Measurements from ENCODE around the gene CFAP100.

The CFAP100 gene

GRCh38 chr3:126413693-126414080 lies 19.0 kb downstream of the CFAP100 start:
- TF ChIP-seq EP300 (IDR thresholded peaks at IDR 0.05; ENCODE audit: borderline replicate concordance) (no peak), TEAD4 (IDR thresholded peaks at IDR 0.05) (no peak), EGR1 (IDR thresholded peaks at IDR 0.05) (no peak), NFIC (IDR thresholded peaks at IDR 0.05) (no peak), RAD21 (IDR thresholded peaks at IDR 0.05; ENCODE audit: low read depth) (no peak), MAX (IDR thresholded peaks at IDR 0.05) (no peak), CREB1 (IDR thresholded peaks at IDR 0.05; ENCODE audit: low read depth) (no peak)

DNA sequence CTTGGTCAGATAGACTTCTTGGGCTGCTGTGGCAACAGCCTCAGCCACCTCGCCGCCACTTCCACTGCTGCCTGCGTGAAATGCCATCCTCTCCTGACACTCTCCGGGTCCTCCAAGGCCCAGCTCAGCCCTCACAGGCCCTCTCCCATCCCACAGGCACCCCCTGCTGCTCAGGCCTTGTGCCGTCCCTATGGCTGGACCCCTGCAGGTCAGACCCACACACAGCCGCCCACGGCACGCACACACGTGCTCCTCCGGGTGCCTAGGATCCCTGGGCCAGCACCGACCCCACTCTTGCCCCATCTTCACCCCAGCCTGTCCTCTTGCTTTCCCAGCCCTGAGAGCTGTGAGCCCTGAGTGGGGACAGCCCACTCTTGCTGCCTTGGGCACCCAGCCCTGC lies 19.7 kb downstream of the CFAP100 start:
- TF ChIP-seq YY1 (IDR thresholded peaks at IDR 0.05; ENCODE audit: low read depth) (no peak), CEBPB (IDR thresholded peaks at IDR 0.05) (no peak), RAD21 (IDR thresholded peaks at IDR 0.05; ENCODE audit: low read depth) (no peak), MAX (IDR thresholded peaks at IDR 0.05) (no peak), EGR1 (IDR thresholded peaks at IDR 0.05) (no peak), CREB1 (IDR thresholded peaks at IDR 0.05; ENCODE audit: low read depth) (no peak), TAF1 (IDR thresholded peaks at IDR 0.05; ENCODE audit: low read depth) (no peak)
- TF ChIP-seq, protein P1, sequence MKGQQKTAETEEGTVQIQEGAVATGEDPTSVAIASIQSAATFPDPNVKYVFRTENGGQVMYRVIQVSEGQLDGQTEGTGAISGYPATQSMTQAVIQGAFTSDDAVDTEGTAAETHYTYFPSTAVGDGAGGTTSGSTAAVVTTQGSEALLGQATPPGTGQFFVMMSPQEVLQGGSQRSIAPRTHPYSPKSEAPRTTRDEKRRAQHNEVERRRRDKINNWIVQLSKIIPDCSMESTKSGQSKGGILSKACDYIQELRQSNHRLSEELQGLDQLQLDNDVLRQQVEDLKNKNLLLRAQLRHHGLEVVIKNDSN (IDR thresholded peaks at IDR 0.05) = no peak

DNA sequence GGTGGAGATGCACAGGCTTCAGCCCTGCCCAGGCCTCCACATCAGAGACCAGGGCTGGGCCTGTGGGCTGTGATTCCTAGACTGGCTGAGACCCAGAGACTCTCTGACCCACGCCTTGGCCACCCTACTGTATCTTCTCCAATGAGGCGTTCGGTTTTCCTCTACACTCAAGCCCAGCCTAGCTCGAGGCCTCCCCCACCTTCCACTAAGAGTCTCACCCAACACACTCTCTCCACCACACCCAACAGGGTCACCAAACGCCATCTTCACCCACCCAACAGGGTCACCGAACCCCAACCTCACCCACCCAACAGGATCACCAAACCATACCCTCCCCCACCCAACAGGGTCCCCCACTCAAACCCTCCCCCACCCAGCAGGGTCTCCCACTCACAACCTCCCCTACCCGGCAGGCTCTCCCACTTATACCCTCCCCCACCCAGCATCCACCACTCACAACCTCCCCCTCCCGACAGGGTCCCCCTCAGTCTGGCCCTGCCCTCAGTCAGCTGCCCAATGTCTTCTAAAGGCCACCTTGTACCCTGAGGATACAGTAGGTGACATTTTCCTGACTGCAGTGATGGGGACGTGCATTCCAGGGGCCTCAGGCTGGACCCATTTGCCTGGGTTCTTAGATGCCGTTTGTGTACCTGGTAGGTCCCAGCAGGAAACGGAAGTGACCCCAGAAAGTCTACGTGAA lies 20.4 kb downstream of the CFAP100 start:
- TF ChIP-seq MAX (IDR thresholded peaks at IDR 0.05) (no peak), TCF12 (IDR thresholded peaks at IDR 0.05; ENCODE audit: low read depth) (no peak), FOXM1 (IDR thresholded peaks at IDR 0.05; ENCODE audit: borderline replicate concordance, low read depth) (no peak), TEAD4 (IDR thresholded peaks at IDR 0.05) (no peak), EGR1 (IDR thresholded peaks at IDR 0.05) (no peak), CEBPB (IDR thresholded peaks at IDR 0.05) (no peak), TAF1 (IDR thresholded peaks at IDR 0.05; ENCODE audit: low read depth) (no peak), CREB1 (IDR thresholded peaks at IDR 0.05; ENCODE audit: low read depth) (no peak), NFIC (IDR thresholded peaks at IDR 0.05) (no peak), YY1 (IDR thresholded peaks at IDR 0.05; ENCODE audit: low read depth) (no peak), EP300 (IDR thresholded peaks at IDR 0.05; ENCODE audit: borderline replicate concordance) (no peak), RAD21 (IDR thresholded peaks at IDR 0.05; ENCODE audit: low read depth) (no peak), ZBTB7A (IDR thresholded peaks at IDR 0.05; ENCODE audit: low read depth) (no peak)
- TF ChIP-seq, protein P2, sequence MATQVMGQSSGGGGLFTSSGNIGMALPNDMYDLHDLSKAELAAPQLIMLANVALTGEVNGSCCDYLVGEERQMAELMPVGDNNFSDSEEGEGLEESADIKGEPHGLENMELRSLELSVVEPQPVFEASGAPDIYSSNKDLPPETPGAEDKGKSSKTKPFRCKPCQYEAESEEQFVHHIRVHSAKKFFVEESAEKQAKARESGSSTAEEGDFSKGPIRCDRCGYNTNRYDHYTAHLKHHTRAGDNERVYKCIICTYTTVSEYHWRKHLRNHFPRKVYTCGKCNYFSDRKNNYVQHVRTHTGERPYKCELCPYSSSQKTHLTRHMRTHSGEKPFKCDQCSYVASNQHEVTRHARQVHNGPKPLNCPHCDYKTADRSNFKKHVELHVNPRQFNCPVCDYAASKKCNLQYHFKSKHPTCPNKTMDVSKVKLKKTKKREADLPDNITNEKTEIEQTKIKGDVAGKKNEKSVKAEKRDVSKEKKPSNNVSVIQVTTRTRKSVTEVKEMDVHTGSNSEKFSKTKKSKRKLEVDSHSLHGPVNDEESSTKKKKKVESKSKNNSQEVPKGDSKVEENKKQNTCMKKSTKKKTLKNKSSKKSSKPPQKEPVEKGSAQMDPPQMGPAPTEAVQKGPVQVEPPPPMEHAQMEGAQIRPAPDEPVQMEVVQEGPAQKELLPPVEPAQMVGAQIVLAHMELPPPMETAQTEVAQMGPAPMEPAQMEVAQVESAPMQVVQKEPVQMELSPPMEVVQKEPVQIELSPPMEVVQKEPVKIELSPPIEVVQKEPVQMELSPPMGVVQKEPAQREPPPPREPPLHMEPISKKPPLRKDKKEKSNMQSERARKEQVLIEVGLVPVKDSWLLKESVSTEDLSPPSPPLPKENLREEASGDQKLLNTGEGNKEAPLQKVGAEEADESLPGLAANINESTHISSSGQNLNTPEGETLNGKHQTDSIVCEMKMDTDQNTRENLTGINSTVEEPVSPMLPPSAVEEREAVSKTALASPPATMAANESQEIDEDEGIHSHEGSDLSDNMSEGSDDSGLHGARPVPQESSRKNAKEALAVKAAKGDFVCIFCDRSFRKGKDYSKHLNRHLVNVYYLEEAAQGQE (IDR thresholded peaks at IDR 0.05; ENCODE audit: low read depth) = no peak
- TF ChIP-seq, protein P1 (IDR thresholded peaks at IDR 0.05) = no peak

- TF ChIP-seq CEBPB (IDR thresholded peaks at IDR 0.05) (no peak), ZBTB7A (IDR thresholded peaks at IDR 0.05; ENCODE audit: low read depth) (no peak), RAD21 (IDR thresholded peaks at IDR 0.05; ENCODE audit: low read depth) (no peak), NFIC (IDR thresholded peaks at IDR 0.05) (no peak), CREB1 (IDR thresholded peaks at IDR 0.05; ENCODE audit: low read depth) (no peak), TCF12 (IDR thresholded peaks at IDR 0.05; ENCODE audit: low read depth) (no peak), YY1 (IDR thresholded peaks at IDR 0.05; ENCODE audit: low read depth) (no peak), MAX (IDR thresholded peaks at IDR 0.05) (no peak), EP300 (IDR thresholded peaks at IDR 0.05; ENCODE audit: borderline replicate concordance) (no peak), FOXM1 (IDR thresholded peaks at IDR 0.05; ENCODE audit: borderline replicate concordance, low read depth) (no peak), EGR1 (IDR thresholded peaks at IDR 0.05) (no peak), TEAD4 (IDR thresholded peaks at IDR 0.05) (no peak), TAF1 (IDR thresholded peaks at IDR 0.05; ENCODE audit: low read depth) (no peak)
- TF ChIP-seq, protein P1 (IDR thresholded peaks at IDR 0.05) = no peak
- TF ChIP-seq, protein P2 (IDR thresholded peaks at IDR 0.05; ENCODE audit: low read depth) = no peak
Observed at GRCh38 chr3:126415661-126416591, 21.2 kb downstream of the CFAP100 start.

Measured in Ishikawa (cell line).